GM12878 (cell line): ENCODE data around the gene RGL1. TPM values are rescaled to one million over a fixed set of nuclear protein-coding genes. Genes with fewer than 3 reads are reported as not detected.

ENCODE experiments used
- ATAC-seq: fragments of 200-7000 bp; cut with Tn5 transposase; 3 replicates; pipeline ENCODE4 v1.9.1; 2020; ENCODE audit warnings: mild to moderate bottlenecking, moderate library complexity
- BruUV-seq: library from RNA; stranded (reverse); fragments of 400-500 nt; replicated peaks from 2 replicates; lab custom pipeline; 2021; lab: Mats Ljungman, UMichigan
- CTCF ChIA-PET: fragments of 300-600 bp; sonication (Branson Sonifier 250); formaldehyde crosslinking; extraction: SDS; loops from one replicate; lab custom pipeline; 2021; ENCODE audit warnings: inconsistent platforms; lab: Yijun Ruan, JAX
- POLR2A ChIA-PET: fragments of 350-600 bp; formaldehyde crosslinking; extraction: SDS; loops from one replicate; lab custom pipeline; 2021; ENCODE audit warnings: inconsistent platforms; lab: Charles Lee
- RAD21 ChIA-PET: fragments of 300-600 bp; sonication (Branson Sonifier 250); formaldehyde crosslinking; loops from one replicate; lab custom pipeline; 2023; ENCODE audit warnings: antibody characterized with exemption; ENCODE audit not compliant: unreplicated experiment; lab: Charles Lee
- SMC1A ChIA-PET: fragments of 300-600 bp; sonication (Branson Sonifier 250); formaldehyde crosslinking; loops from one replicate; lab custom pipeline; 2023; ENCODE audit not compliant: unreplicated experiment, uncharacterized antibody; lab: Charles Lee
- DNase-seq: peaks from one replicate; pipeline ENCODE4 v3.0.0-alpha.2; 2011; ENCODE audit warnings: low read depth, low spot score
- FAIRE-seq: peaks from 3 replicates; lab custom pipeline; 2011; peaks lifted over from hg19 to GRCh38; lab: Jason Lieb, UNC
- H2AFZ ChIP-seq: 2 replicates; pipeline ENCODE4 v1.6.0; 2011; ENCODE audit warnings: low read depth, low read length, control low read depth; ENCODE audit not compliant: control insufficient read depth
- H3K27ac ChIP-seq: 2 replicates; pipeline ENCODE4 v1.5.1; 2011; ENCODE audit warnings: control low read depth; ENCODE audit not compliant: control insufficient read depth, insufficient read depth
- H3K27me3 ChIP-seq, 2 experiments: replicated peaks in 1 of 2; 2 replicates each; pipeline versions ENCODE4 v1.6.0 to v1.6.1; 2011; ENCODE audit warnings: low read length in 1 of 2; ENCODE audit not compliant: control insufficient read depth in 2 of 2, insufficient read depth in 2 of 2
- H3K36me3 ChIP-seq, 2 experiments: 2 replicates each; pipeline ENCODE4 v1.5.1; 2011; ENCODE audit warnings: low read length in 1 of 2; ENCODE audit not compliant: control insufficient read depth in 2 of 2, insufficient read depth in 2 of 2
- H3K4me1 ChIP-seq: 2 replicates; pipeline ENCODE4 v1.6.1; 2011; ENCODE audit warnings: mild to moderate bottlenecking, low read length, moderate library complexity, mixed read lengths; ENCODE audit not compliant: control insufficient read depth, insufficient read depth
- H3K4me2 ChIP-seq: 2 replicates; pipeline ENCODE4 v1.6.0; 2011; ENCODE audit warnings: control low read depth; ENCODE audit not compliant: control insufficient read depth, insufficient read depth
- H3K4me3 ChIP-seq: fragments of 200-600 bp; sonication (generic); 2 replicates; pipeline ENCODE4 v1.5.1; 2016
- H3K79me2 ChIP-seq: 2 replicates; pipeline ENCODE4 v1.6.0; 2011; ENCODE audit warnings: low read length; ENCODE audit not compliant: control insufficient read depth, insufficient read depth
- H3K9ac ChIP-seq: 2 replicates; pipeline ENCODE4 v1.8.0; 2011; ENCODE audit warnings: low read length, control low read depth, mixed read lengths; ENCODE audit not compliant: control insufficient read depth, insufficient read depth
- H3K9me3 ChIP-seq: replicated peaks from 3 replicates; pipeline ENCODE4 v1.5.1; 2011; ENCODE audit warnings: mild to moderate bottlenecking, low read length; ENCODE audit not compliant: control insufficient read depth, insufficient read depth
- H4K20me1 ChIP-seq: 2 replicates; pipeline ENCODE4 v1.6.0; 2011; ENCODE audit not compliant: control insufficient read depth, insufficient read depth
- IRF4 ChIP-seq: IDR thresholded peaks from 2 replicates; pipeline ENCODE4 v1.6.1; 2011; ENCODE audit warnings: low read depth, low read length
- MEF2B ChIP-seq: fragments of 450-650 bp; IDR thresholded peaks from 2 replicates; pipeline ENCODE4 v1.6.1; 2018; ENCODE audit warnings: mild to moderate bottlenecking, moderate library complexity; ENCODE audit not compliant: partially characterized antibody, poor library complexity, severe bottlenecking
- POLR2A ChIP-seq: IDR thresholded peaks from 2 replicates; pipeline ENCODE4 v1.6.1; 2011; ENCODE audit warnings: low read depth, mild to moderate bottlenecking, low read length
- TCF12 ChIP-seq: IDR thresholded peaks from 2 replicates; pipeline ENCODE4 v1.6.1; 2011; ENCODE audit warnings: low read depth, mild to moderate bottlenecking, low read length
- WRNIP1 ChIP-seq: IDR thresholded peaks from 2 replicates; pipeline ENCODE4 v1.6.1; 2011; ENCODE audit warnings: low read depth, low read length, improper control_type of control experiment, borderline replicate concordance
- WGBS: methylation state at CpG from one replicate; pipeline ENCODE4 v1.1.6; 2016; ENCODE audit warnings: low lambda C conversion rate; ENCODE audit not compliant: insufficient replicate concordance, insufficient coverage; ENCODE audit errors: missing lambda C conversion rate; 5-methylcytosine and 5-hydroxymethylcytosine counted together
- in situ Hi-C: fragments of 300-500 bp; cut with MboI; formaldehyde crosslinking; loops from 9 replicates; pipeline ENCODE4 v1.14.3; 2018; ENCODE audit warnings: mixed read lengths
- intact Hi-C: fragments of 100-400 bp; cut with micrococcal nuclease; formaldehyde crosslinking; loops from one replicate; pipeline ENCODE4 v1.14.2; 2022; ENCODE audit not compliant: unreplicated experiment
- polyA plus RNA-seq, 11 experiments: library from polyadenylated mRNA; depleted of rRNA in 4 of 11; unstranded in 6 of 11; stranded (reverse) in 5 of 11; fragments of >200 nt; fragmentation: Nextera tagmentation in 4 of 11; fragmentation: Illumina TruSeq in 1 of 11; extraction: Ambion mirVana in 4 of 11; extraction: Trizol in 1 of 11; gene quantifications; 1 replicate in 1 of 11; 2 replicates in 10 of 11; pipeline versions ENCODE4 v1.2.1 to v1.2.3, GENCODE V29; 2011 to 2016; ENCODE audit warnings: inconsistent platforms in 2 of 11, missing spikeins in 2 of 11, low read depth in 1 of 11
- total RNA-seq, 4 experiments: library from RNA; depleted of rRNA in 3 of 4; stranded (reverse); fragments of >200 nt in 3 of 4; fragmentation: Illumina TruSeq in 1 of 4; extraction: Trizol in 1 of 4; gene quantifications; 2 replicates each; pipeline versions ENCODE4 v1.2.1 to v1.2.3, GENCODE V29; 2013 to 2021
- TF ChIP-seq, protein P1 (sequence below): fragments of 450-650 bp; IDR thresholded peaks from 2 replicates; pipeline ENCODE4 v1.6.1; 2017; ENCODE audit warnings: mild to moderate bottlenecking

Gene RGL1
- total and polyA plus RNA-seq, 10 of the 15 experiments (the other 5 are each of a cell fraction or from before 2014, with no cell fraction given), result 8.1 to 25.0 (median 19.0) TPM

DNA sequence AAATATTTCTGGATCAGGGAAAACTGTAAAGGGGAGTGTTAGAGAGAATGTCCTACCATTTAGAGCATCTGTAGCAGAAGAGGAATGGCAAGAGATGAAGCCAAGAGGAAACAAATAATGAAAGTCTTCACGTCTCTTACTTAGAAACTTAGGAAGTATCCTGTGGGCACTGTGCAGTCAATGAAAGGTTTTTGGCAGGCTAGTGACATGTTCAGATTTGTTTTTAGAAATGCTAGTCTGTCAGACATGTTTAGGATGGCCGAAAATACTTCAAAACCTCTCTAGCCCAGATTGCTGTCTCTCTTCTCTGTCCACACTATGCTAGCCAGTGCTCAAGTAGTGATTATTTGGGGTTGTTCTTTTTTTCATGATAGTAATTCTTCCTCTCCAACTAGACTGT, 48.6 kb upstream of the RGL1 start:
- SMC1A ChIA-PET, result no interaction called here
- no peak overlapping the region for H3K27ac ChIP-seq
- POLR2A ChIA-PET, result no interaction called here
- H3K9me3 ChIP-seq, result peaks cover 5% of the 10 kb centered on the region; the same call in 2 of the 3 replicates
- CTCF ChIA-PET, result no interaction called here
- no peak overlapping the region for H3K9ac ChIP-seq
- H3K79me2 ChIP-seq, result no peaks in the 10 kb centered on the region
- FAIRE-seq, result no peak
- WGBS, result 26% methylated on average over 2 of the region's 2 CpGs
- H2AFZ ChIP-seq, result no peak overlapping the region
- H3K36me3 ChIP-seq, result no peaks in the 10 kb centered on the region
- no peaks in the 10 kb centered on the region for H3K27me3 ChIP-seq
- no peak for DNase-seq
- no TSS peak for BruUV-seq
- RAD21 ChIA-PET, result no interaction called here
- in situ Hi-C loops (no loop called here), intact Hi-C loops (no loop called here)
- no peak overlapping the region for H3K4me3 ChIP-seq
- H3K4me2 ChIP-seq, result no peak overlapping the region
- TF ChIP-seq WRNIP1 (no peak), IRF4 (no peak), MEF2B (no peak)
- TF ChIP-seq, protein P1, sequence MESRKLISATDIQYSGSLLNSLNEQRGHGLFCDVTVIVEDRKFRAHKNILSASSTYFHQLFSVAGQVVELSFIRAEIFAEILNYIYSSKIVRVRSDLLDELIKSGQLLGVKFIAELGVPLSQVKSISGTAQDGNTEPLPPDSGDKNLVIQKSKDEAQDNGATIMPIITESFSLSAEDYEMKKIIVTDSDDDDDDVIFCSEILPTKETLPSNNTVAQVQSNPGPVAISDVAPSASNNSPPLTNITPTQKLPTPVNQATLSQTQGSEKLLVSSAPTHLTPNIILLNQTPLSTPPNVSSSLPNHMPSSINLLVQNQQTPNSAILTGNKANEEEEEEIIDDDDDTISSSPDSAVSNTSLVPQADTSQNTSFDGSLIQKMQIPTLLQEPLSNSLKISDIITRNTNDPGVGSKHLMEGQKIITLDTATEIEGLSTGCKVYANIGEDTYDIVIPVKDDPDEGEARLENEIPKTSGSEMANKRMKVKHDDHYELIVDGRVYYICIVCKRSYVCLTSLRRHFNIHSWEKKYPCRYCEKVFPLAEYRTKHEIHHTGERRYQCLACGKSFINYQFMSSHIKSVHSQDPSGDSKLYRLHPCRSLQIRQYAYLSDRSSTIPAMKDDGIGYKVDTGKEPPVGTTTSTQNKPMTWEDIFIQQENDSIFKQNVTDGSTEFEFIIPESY, result no peak
- H4K20me1 ChIP-seq, result no peaks in the 10 kb centered on the region
- H3K4me1 ChIP-seq, result no peaks in the 10 kb centered on the region
- ATAC-seq, result no peak

DNA sequence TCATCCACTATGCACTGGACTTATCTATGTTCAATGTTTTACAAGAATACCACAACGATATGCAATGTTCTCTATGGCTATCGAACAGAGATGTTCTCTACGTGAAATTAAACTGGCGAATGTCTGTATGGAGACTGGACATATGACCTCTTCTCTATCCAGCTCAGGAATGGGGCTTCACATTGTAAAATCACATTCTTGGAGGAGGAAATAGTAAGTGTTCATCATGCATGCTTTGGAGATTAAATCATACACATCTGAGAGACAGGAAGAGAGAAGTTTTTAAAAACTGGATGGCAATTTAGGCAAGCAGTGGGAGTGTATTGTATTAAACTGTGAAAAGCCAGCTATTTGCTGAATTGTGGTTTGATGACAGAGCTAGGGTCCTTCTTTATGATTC, 47.9 kb upstream of the RGL1 start:
- H3K9me3 ChIP-seq, result no peaks in the 10 kb centered on the region; the same call in 1 of the 3 replicates
- H3K4me3 ChIP-seq, result no peak overlapping the region
- SMC1A ChIA-PET, result interaction anchor here (0.7 kb wide), 1 partner anchor 137 kb away, joined by 3 read pairs; no protein-coding TSS in a partner anchor
- no peaks in the 10 kb centered on the region for H3K4me1 ChIP-seq
- 75% methylated on average over 4 of the region's 4 CpGs for WGBS
- RAD21 ChIA-PET, result no interaction called here
- TF ChIP-seq TCF12 (no peak), POLR2A (no peak)
- CTCF ChIA-PET, result interaction anchor here (1.2 kb wide), 1 partner anchor 39 kb away, joined by 3 read pairs; no protein-coding TSS in a partner anchor
- in situ Hi-C loops, result no loop called here
- BruUV-seq, result no TSS peak
- H2AFZ ChIP-seq, result no peak overlapping the region
- H4K20me1 ChIP-seq, result no peaks in the 10 kb centered on the region
- POLR2A ChIA-PET, result no interaction called here
- no peak overlapping the region for H3K9ac ChIP-seq
- no peaks in the 10 kb centered on the region for H3K79me2 ChIP-seq
- ATAC-seq, result no peak
- H3K27me3 ChIP-seq, result no peaks in the 10 kb centered on the region
- DNase-seq, result no peak
- H3K36me3 ChIP-seq, result no peaks in the 10 kb centered on the region
- FAIRE-seq, result no peak
- intact Hi-C loops, result no loop called here
- H3K4me2 ChIP-seq, result no peak overlapping the region
- H3K27ac ChIP-seq, result no peak overlapping the region
